GM12873 (cell line): ENCODE data around the gene RHPN2.

Source experiments
- TF ChIP-seq, protein P1 (sequence below): IDR thresholded peaks from 2 replicates; pipeline ENCODE4 v1.5.1; 2012; ENCODE audit warnings: low read depth, mild to moderate bottlenecking, moderate library complexity, low read length, control low read depth; ENCODE audit not compliant: insufficient read depth; ENCODE audit errors: missing control alignments

The RHPN2 gene

DNA sequence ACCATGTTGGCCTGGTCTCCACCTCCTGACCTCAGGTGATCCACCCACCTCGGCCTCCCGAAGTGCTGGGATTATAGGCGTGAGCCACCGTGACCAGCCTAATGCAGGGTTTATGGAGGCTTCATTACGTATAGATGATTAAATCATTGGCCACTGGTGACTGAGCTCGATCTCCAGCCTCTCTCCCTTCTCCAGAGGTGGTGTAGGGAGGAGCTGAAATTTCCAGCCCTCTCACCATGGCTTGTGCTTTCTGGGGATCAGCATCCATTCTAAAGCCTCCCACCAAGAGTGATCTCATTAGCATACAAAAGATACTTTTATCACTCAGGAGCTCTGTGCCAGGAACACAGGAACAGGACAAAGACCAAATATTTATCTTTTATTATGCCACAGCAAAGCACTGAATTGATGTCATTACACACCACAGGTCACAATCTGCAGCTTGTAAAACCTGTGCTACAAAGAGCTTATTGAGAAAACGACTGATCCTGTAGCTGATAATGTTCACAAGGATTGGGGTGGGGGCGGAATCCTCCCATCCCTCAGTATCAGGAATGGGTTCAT is 32.4 kb downstream of the RHPN2 start:
- TF ChIP-seq, protein P1, sequence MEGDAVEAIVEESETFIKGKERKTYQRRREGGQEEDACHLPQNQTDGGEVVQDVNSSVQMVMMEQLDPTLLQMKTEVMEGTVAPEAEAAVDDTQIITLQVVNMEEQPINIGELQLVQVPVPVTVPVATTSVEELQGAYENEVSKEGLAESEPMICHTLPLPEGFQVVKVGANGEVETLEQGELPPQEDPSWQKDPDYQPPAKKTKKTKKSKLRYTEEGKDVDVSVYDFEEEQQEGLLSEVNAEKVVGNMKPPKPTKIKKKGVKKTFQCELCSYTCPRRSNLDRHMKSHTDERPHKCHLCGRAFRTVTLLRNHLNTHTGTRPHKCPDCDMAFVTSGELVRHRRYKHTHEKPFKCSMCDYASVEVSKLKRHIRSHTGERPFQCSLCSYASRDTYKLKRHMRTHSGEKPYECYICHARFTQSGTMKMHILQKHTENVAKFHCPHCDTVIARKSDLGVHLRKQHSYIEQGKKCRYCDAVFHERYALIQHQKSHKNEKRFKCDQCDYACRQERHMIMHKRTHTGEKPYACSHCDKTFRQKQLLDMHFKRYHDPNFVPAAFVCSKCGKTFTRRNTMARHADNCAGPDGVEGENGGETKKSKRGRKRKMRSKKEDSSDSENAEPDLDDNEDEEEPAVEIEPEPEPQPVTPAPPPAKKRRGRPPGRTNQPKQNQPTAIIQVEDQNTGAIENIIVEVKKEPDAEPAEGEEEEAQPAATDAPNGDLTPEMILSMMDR = no peak

DNA sequence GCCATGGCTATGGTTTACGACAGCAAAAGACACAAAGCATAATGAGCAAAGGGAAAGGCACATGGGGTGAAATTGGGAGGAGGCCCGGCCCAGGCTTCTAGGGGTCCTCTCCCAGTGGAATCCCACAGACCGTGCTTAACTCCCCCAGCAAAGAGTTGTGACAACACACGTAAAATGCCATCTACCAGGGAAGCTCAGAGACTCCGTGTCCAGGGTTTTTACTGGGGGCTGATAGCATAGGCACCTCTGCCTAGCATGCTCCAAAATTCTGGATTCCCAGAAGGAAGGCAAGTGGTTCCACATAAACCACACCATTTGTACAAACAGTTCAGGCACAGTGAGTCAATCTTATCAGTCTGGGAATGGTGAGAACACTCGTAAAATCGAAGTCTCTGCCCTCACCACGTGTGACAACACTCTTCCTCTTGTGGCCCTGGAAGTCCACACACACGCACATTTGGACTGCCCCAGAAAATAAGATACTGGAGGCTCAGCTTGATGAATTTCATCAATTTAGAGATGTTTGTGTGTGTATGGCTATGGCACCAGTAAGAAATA is 34.9 kb downstream of the RHPN2 start:
- TF ChIP-seq, protein P1 = no peak

DNA sequence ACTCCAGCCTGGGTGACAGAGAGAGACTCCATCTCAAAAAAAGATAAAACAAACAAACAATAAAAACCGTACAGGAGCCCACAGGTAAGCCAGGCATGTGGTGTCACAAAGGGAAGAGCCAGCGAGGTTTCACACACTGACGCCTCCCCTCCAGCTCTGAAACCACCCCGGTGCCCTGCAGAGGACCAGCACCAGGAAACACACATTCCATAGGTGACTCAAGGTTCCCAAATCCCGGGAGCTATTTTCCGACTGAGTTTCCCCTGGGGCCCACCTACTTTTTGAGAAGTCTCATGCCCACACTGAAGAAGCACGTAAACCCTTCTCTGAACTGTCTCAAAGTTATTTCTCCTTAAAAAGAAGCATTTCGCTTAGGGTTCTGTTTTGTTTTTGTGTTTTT is 40.3 kb downstream of the RHPN2 start:
- TF ChIP-seq, protein P1 = no peak

DNA sequence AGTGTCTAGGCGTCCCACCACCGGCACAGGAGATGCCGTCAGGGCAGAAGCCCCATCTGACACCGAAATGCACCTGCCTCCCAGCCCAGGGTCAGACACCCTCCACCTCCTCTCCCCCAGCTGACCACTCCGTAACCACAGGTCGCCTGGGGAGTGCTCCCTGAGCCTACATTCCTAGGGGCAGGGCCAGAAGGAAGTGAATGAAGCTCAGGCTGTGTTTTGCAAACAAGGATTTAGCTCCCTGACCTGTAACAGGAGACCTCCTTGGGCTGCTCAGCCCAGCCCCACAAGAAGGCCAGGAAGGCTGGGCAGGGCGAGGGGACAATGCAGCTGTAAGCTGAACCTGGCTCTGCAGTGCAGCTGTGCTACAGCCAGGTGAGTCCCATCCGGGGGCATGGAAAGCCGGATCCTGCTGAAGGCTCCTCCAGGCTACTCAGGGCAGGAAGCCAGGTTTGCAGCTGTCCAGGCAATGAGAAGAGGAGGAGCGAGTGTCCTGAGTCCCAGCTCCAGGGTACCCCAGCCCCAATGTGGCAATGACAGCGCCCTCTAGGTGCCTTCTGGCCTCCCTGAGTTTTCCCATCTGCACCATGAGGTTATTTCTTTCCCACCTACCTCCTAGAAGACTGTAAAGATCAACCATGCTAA is 42.1 kb downstream of the RHPN2 start:
- TF ChIP-seq, protein P1 = peak; percentile 20

DNA sequence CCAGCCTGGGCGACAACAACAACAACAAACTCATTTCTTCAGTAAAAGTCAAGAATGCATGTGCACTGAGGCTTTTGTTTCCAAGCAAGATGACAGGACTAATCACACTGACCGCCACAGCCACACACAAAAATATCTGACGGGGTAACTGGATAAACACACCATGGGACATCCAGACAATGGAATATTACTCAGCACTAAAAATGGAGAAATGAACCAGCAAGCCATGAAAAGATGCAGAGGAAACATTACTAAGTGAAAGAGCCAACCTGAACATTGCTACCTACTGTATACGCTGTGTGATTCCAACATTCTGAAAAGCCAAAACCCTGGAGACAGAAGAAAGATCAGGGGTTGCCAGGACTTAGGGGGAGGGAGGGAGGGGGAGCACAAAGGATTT is 56.0 kb downstream of the RHPN2 start:
- TF ChIP-seq, protein P1 = no peak

DNA sequence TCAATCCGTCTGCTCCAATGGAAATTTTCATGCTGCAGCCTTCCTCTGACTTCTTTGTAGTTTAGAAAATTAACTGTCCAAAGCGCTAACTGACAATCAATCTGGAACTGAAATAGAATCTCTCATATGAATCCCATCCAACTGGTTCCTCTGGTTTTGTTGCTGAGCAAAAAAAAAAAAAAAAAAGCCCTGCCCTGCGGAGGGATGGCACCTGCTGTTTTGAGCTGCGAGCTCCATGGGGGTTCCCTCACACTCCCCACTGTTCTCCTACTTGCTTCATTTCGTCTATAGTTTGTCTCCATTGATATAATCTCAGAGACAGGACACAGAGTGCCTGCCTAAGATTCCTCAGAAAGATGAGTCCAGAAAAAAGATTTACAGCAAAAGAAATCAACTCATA is 59.2 kb downstream of the RHPN2 start:
- TF ChIP-seq, protein P1 = no peak

DNA sequence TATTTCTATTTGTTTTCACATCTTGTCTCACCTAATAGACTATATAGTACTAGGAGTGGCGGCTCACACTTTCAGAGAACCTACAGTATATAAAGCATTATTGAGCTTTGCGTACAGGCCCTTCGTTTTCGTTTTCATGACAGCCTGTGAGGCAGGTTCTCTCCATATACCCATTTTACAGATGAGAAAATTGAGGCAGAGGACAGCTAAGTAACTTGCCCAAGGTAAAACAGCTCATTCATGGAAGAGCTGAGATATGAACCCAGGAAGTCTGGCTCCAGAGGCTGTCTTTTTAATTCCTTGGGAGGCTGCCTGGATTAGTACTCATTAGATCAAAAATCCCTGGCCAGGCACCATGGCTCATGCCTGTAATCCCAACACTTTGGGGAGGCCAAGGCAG is 63.8 kb downstream of the RHPN2 start:
- TF ChIP-seq, protein P1 = no peak
